K562 (cell line): ENCODE data around the gene WIPF2. TPM values are rescaled to one million over a fixed set of nuclear protein-coding genes. Genes with fewer than 3 reads are reported as not detected.

ENCODE experiments used
- ATAC-seq: fragments of 200-7000 bp; cut with Tn5 transposase; 3 replicates; pipeline ENCODE4 v1.9.1; 2020; ENCODE audit warnings: moderate library complexity
- BruUV-seq: library from RNA; stranded (reverse); fragments of 400-500 nt; replicated peaks from 2 replicates; lab custom pipeline; 2021; lab: Mats Ljungman, UMichigan
- CTCF ChIA-PET: fragments of 300-600 bp; formaldehyde crosslinking; extraction: SDS; loops from one replicate; lab custom pipeline; 2021; ENCODE audit warnings: low intra/inter-chr PET ratio; lab: Yijun Ruan, JAX
- POLR2A ChIA-PET: fragments of 300-600, 350-650 bp; sonication (Branson Sonifier 250); formaldehyde crosslinking; extraction: SDS; loops from one replicate; lab custom pipeline; 2021; ENCODE audit warnings: antibody characterized with exemption, inconsistent platforms; lab: Yijun Ruan, JAX
- DNase-seq, 4 experiments: peaks; one replicate each; pipeline versions ENCODE4 v3.0.0 to v3.0.0-alpha.2; 2011 to 2018; ENCODE audit warnings: low spot score in 3 of 4, mixed read lengths in 3 of 4; ENCODE audit errors: extremely low read depth in 1 of 4
- FAIRE-seq: peaks from 2 replicates; lab custom pipeline; 2011; peaks lifted over from hg19 to GRCh38; lab: Jason Lieb, UNC
- H2AFZ ChIP-seq: 2 replicates; pipeline ENCODE4 v1.6.0; 2011; ENCODE audit warnings: low read depth, low read length, control low read depth, inconsistent platforms
- H3K27ac ChIP-seq: fragments of 200-600 bp; 3 replicates; pipeline ENCODE4 v1.8.0; 2011; ENCODE audit warnings: low read depth, mild to moderate bottlenecking, control low read depth, inconsistent platforms, low read length, moderate library complexity, mixed read lengths; ENCODE audit errors: extremely low read depth
- H3K27me3 ChIP-seq, 2 experiments: fragments of 300-600 bp in 1 of 2; 2 replicates in 1 of 2; 3 replicates in 1 of 2; pipeline versions ENCODE4 v1.6.0 to v1.8.0; 2011; ENCODE audit warnings: inconsistent platforms in 2 of 2, low read length in 2 of 2, mild to moderate bottlenecking in 1 of 2, mixed read lengths in 1 of 2, moderate library complexity in 1 of 2; ENCODE audit not compliant: control insufficient read depth in 2 of 2, insufficient read depth in 2 of 2
- H3K36me3 ChIP-seq: fragments of 300-600 bp; 3 replicates; pipeline ENCODE4 v1.8.0; 2011; ENCODE audit warnings: mild to moderate bottlenecking, low read length, inconsistent platforms; ENCODE audit not compliant: control insufficient read depth, insufficient read depth
- H3K4me1 ChIP-seq, 2 experiments: fragments of 200-600 bp in 1 of 2; replicated peaks in 1 of 2; 2 replicates in 1 of 2; 3 replicates in 1 of 2; pipeline versions ENCODE4 v1.5.1 to v1.8.0; 2011; ENCODE audit warnings: inconsistent platforms in 2 of 2, low read length in 2 of 2, mild to moderate bottlenecking in 1 of 2, mixed read lengths in 1 of 2, moderate library complexity in 1 of 2; ENCODE audit not compliant: control insufficient read depth in 2 of 2, insufficient read depth in 2 of 2
- H3K4me2 ChIP-seq: 2 replicates; pipeline ENCODE4 v1.6.1; 2011; ENCODE audit warnings: low read length, control low read depth, inconsistent platforms, mixed read lengths; ENCODE audit not compliant: insufficient read depth
- H3K4me3 ChIP-seq: fragments of 200-600 bp; sonication (generic), shearing (Covaris generic); 2 replicates; pipeline ENCODE4 v1.5.1; 2016; ENCODE audit warnings: control low read depth, inconsistent platforms
- H3K79me2 ChIP-seq: fragments of 200-600 bp; 3 replicates; pipeline ENCODE4 v1.8.0; 2011; ENCODE audit warnings: low read length, inconsistent platforms; ENCODE audit not compliant: control insufficient read depth, insufficient read depth
- H3K9ac ChIP-seq, 2 experiments: 2 replicates each; pipeline versions ENCODE4 v1.6.0 to v1.6.1; 2011; ENCODE audit warnings: low read depth in 2 of 2, low read length in 2 of 2, control low read depth in 1 of 2, inconsistent platforms in 1 of 2, mild to moderate bottlenecking in 1 of 2, mixed read lengths in 1 of 2; ENCODE audit not compliant: insufficient read depth in 1 of 2
- H3K9me1 ChIP-seq: one replicate; pipeline ENCODE4 v1.6.0; 2011; ENCODE audit warnings: inconsistent platforms, mild to moderate bottlenecking, low read length, moderate library complexity; ENCODE audit not compliant: control insufficient read depth, insufficient read depth
- H3K9me3 ChIP-seq: replicated peaks from 2 replicates; pipeline ENCODE4 v1.5.1; 2011; ENCODE audit warnings: low read depth, low read length, inconsistent platforms; ENCODE audit not compliant: control insufficient read depth, insufficient read depth
- H4K20me1 ChIP-seq: replicated peaks from 2 replicates; pipeline ENCODE4 v1.6.1; 2011; ENCODE audit warnings: low read length, inconsistent platforms, mixed read lengths; ENCODE audit not compliant: control insufficient read depth, insufficient read depth
- CAMTA2 ChIP-seq: fragments of 250-450 bp; sonication (Bioruptor Pico); conservative IDR thresholded peaks from 2 replicates; pipeline ENCODE4 v1.5.1; 2022
- HDAC1 ChIP-seq, 2 experiments: fragments of 450-650 bp; IDR thresholded peaks; 2 replicates each; pipeline ENCODE4 v1.6.1; 2016 to 2017; ENCODE audit warnings: inconsistent platforms in 1 of 2, mild to moderate bottlenecking in 1 of 2, moderate library complexity in 1 of 2
- KDM1A ChIP-seq, 2 experiments: fragments of 450-650 bp; IDR thresholded peaks; 2 replicates each; pipeline ENCODE4 v1.6.1; 2016; ENCODE audit warnings: mild to moderate bottlenecking in 2 of 2
- PHF20 ChIP-seq: fragments of 450-650 bp; IDR thresholded peaks from 2 replicates; pipeline ENCODE4 v1.6.1; 2018; ENCODE audit not compliant: partially characterized antibody
- RCOR1 ChIP-seq, 2 experiments: IDR thresholded peaks; 2 replicates each; pipeline ENCODE4 v1.6.1; 2012; ENCODE audit warnings: low read depth in 2 of 2, low read length in 2 of 2, borderline replicate concordance in 1 of 2, improper control_type of control experiment in 1 of 2
- TFAM ChIP-seq: fragments of 250-450 bp; sonication (Bioruptor Pico); conservative IDR thresholded peaks from 2 replicates; pipeline ENCODE4 v1.5.0; 2021; ENCODE audit warnings: mild to moderate bottlenecking, moderate library complexity
- ZNF384 ChIP-seq: IDR thresholded peaks from 2 replicates; pipeline ENCODE4 v1.6.1; 2012; ENCODE audit warnings: low read depth, low read length, improper control_type of control experiment
- ZSCAN29 ChIP-seq: fragments of 450-650 bp; IDR thresholded peaks from 2 replicates; pipeline ENCODE4 v1.6.1; 2017
- WGBS: fragments of 100-300 bp; shearing (Covaris generic); methylation state at CpG from one replicate; pipeline ENCODE4 v1.1.6; 2016; ENCODE audit warnings: low coverage, mixed read lengths; ENCODE audit not compliant: insufficient coverage; ENCODE audit errors: missing lambda C conversion rate; 5-methylcytosine and 5-hydroxymethylcytosine counted together
- in situ Hi-C: fragments of 300-500 bp; cut with MboI; formaldehyde crosslinking; loops from 4 replicates; pipeline ENCODE4 v1.15.0; 2018; ENCODE audit warnings: inconsistent platforms, mixed read lengths
- intact Hi-C: fragments of 100-400 bp; cut with micrococcal nuclease; formaldehyde crosslinking; loops from 2 replicates; pipeline ENCODE4 v1.14.2; 2022
- polyA plus RNA-seq, 8 experiments: library from polyadenylated mRNA; depleted of rRNA in 4 of 8; stranded (reverse) in 5 of 8; unstranded in 3 of 8; fragments of >200 nt; fragmentation: Nextera tagmentation in 2 of 8; fragmentation: Illumina TruSeq in 1 of 8; extraction: Ambion mirVana in 2 of 8; extraction: Trizol in 1 of 8; gene quantifications; 2 replicates each; pipeline versions ENCODE4 v1.2.1 to v1.2.3, GENCODE V29; 2011 to 2014; ENCODE audit warnings: inconsistent platforms in 1 of 8, missing spikeins in 1 of 8
- total RNA-seq, 7 experiments: library from RNA; depleted of rRNA in 6 of 7; stranded (reverse); fragments of >200 nt in 6 of 7; fragmentation: Illumina TruSeq in 2 of 7; extraction: Trizol in 2 of 7; gene quantifications; 2 replicates each; pipeline versions ENCODE4 v1.2.1 to v1.2.3, GENCODE V29; 2011 to 2021; ENCODE audit warnings: low replicate concordance in 1 of 7

WIPF2 gene
- total and polyA plus RNA-seq, 9 of the 15 experiments (the other 6 are each of a cell fraction or from before 2014, with no cell fraction given): 3.6 to 15.0 (median 5.3) TPM

DNA sequence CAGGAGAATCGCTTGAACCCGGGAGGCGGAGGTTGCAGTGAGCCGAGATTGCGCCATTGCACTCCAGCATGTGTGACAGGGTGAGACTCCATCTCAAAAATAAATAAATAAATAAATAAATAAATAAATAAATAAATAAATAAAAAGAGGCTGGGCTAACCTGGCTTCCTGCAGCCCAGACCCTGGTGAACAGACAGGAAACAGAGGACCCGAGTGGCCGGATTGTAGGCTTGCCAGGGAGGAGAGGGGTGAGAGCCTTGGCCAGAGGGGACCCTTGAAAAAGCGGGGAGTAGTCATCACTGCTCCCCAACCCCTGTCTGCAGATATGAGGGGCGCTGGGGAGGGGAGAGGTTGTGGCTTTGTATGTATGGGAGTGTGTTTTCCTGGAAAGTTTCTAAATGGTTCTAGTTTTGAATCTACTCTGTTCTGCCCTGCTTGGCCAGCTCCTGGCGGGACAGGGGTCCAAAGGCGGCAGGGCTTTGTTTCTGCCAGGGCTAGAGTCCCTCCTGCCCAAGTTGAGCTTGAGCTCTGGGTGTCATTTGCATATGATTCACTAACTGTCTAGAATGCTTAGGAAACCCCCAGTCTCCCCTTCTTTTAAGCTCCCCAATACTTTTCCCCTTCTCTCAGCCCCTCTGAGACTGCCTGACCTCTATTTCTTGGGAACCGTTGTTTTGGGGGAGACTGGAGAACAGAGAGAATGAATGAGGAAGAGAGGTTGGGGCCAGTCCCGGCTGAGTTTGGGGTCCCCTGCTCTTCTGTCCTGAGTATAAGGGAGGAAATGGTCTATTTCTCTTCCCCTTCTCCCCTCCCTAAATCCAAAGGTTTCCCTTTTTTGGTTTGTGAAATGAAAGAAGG is 106.3 kb downstream of the WIPF2 start (continued):
- no peak for TF ChIP-seq PHF20
- TF ChIP-seq, all 486 proteins: peak for 0

- Histone ChIP-seq H3K27ac (no peak overlapping the region), H3K9me1 (peaks cover 6% of the 10 kb centered on the region), H3K27me3 (no peaks in the 10 kb centered on the region), H3K36me3 (peaks cover 9% of the 10 kb centered on the region; the same call in 1 of the 3 replicates), H3K4me3 (no peak overlapping the region), H3K4me1 (peaks cover 30 to 63% of the 10 kb centered on the region in 2 experiments), H3K9me3 (no peaks in the 10 kb centered on the region), H2AFZ (no peak overlapping the region), H3K9ac (peak overlapping the region in 1 of 2 experiments; percentile 50; a peak in 2 of 4 replicates), H4K20me1 (peaks cover 10% of the 10 kb centered on the region), H3K79me2 (peaks cover 81% of the 10 kb centered on the region), H3K4me2 (no peak overlapping the region)
- ChIA-PET CTCF (no interaction called here), POLR2A (interaction anchor here (0.6 to 1.3 kb wide), 2 partner anchors 36 to 638 kb away, joined by 3 to 4 read pairs; no protein-coding TSS in a partner anchor)
- ATAC-seq (no peak), DNase-seq (no peak), FAIRE-seq (peak; percentile 46)
- intact Hi-C loops (no loop called here), in situ Hi-C loops (no loop called here)
- WGBS: 58% methylated on average over 14 of the region's 17 CpGs
- TF ChIP-seq TFAM (no peak), CAMTA2 (no peak), KDM1A (IDR thresholded peaks at IDR 0.05) (peak; percentile 87 to 89; a peak in 3 of 4 replicates), RCOR1 (IDR thresholded peaks at IDR 0.05; ENCODE audit: borderline replicate concordance in 1 of 2, low read depth in 2 of 2, low read length in 2 of 2) (peak; percentile 67 to 79), HDAC1 (IDR thresholded peaks at IDR 0.05) (peak in 1 of 2 experiments; percentile 40; a peak in 1 of 4 replicates), ZSCAN29 (no peak), ZNF384 (no peak)
- no TSS peak for BruUV-seq
These were observed 107.1 kb downstream of the WIPF2 start for GRCh38 chr17:40326014-40326831.
